GM12801 (cell line): ENCODE data around the gene UBTD1.

Experiments
- CTCF ChIP-seq: IDR thresholded peaks from one replicate; pipeline ENCODE4 v1.5.1; 2011; ENCODE audit warnings: control low read depth; ENCODE audit not compliant: insufficient read length; ENCODE audit errors: extremely low read depth

Gene UBTD1

GRCh38 chr10:97459111-97459510, 39.6 kb upstream of the UBTD1 start:
- no peak for TF ChIP-seq CTCF

GRCh38 chr10:97459933-97460332, 38.8 kb upstream of the UBTD1 start:
- no peak for TF ChIP-seq CTCF

- TF ChIP-seq CTCF: no peak
These were observed 36.4 kb upstream of the UBTD1 start for GRCh38 chr10:97462309-97462708.

- TF ChIP-seq CTCF: peak; percentile 10
These were observed 35.2 kb upstream of the UBTD1 start for GRCh38 chr10:97463363-97464132.

- no peak for TF ChIP-seq CTCF
These were observed 34.5 kb upstream of the UBTD1 start for GRCh38 chr10:97464226-97464625.

- TF ChIP-seq CTCF: no peak
These were observed 32.7 kb upstream of the UBTD1 start for GRCh38 chr10:97465982-97466381.

GRCh38 chr10:97466755-97467154, 32.0 kb upstream of the UBTD1 start:
- TF ChIP-seq CTCF: no peak
